Stimulated activated CD8-positive, alpha-beta memory T cell treated with anti-CD3 and anti-CD28 coated beads, Interleukin-12 subunit alpha, Interleukin-12 subunit beta, amount 100 ng/mL, for 1 hour (primary cell): ENCODE data around the gene KLHL29.

Source experiments
- DNase-seq: peaks from one replicate; pipeline ENCODE4 v3.0.0-alpha.2; 2020; ENCODE audit warnings: low read depth

KLHL29 gene

GRCh38 chr2:23531280-23531679, 146.3 kb downstream of the KLHL29 start:
- no peak for DNase-seq

- DNase-seq: no peak
Measured at GRCh38 chr2:23531881-23532280, 146.9 kb downstream of the KLHL29 start.

- DNase-seq: peak; percentile 5
Measured at GRCh38 chr2:23532391-23533337, 147.7 kb downstream of the KLHL29 start.

- no peak for DNase-seq
Measured at GRCh38 chr2:23533338-23533695, 148.3 kb downstream of the KLHL29 start.

GRCh38 chr2:23534771-23535170, 149.8 kb downstream of the KLHL29 start:
- no peak for DNase-seq

- no peak for DNase-seq
Measured at GRCh38 chr2:23536326-23536725, 151.3 kb downstream of the KLHL29 start.

- DNase-seq: no peak
Measured at GRCh38 chr2:23537991-23538390, 153.0 kb downstream of the KLHL29 start.

- DNase-seq: no peak
Measured at GRCh38 chr2:23538566-23538965, 153.6 kb downstream of the KLHL29 start.

GRCh38 chr2:23540804-23541360, 155.9 kb downstream of the KLHL29 start:
- no peak for DNase-seq

GRCh38 chr2:23541503-23542229, 156.7 kb downstream of the KLHL29 start:
- DNase-seq: no peak

- no peak for DNase-seq
Measured at GRCh38 chr2:23542230-23542789, 157.3 kb downstream of the KLHL29 start.

- DNase-seq: no peak
Measured at GRCh38 chr2:23543302-23543701, 158.3 kb downstream of the KLHL29 start.

GRCh38 chr2:23543728-23544127, 158.7 kb downstream of the KLHL29 start:
- DNase-seq: no peak

- no peak for DNase-seq
Measured at GRCh38 chr2:23544589-23545295, 159.8 kb downstream of the KLHL29 start.

GRCh38 chr2:23545396-23545795, 160.4 kb downstream of the KLHL29 start:
- DNase-seq: no peak

- DNase-seq: no peak
Measured at GRCh38 chr2:23545811-23546210, 160.8 kb downstream of the KLHL29 start.

GRCh38 chr2:23546913-23547312, 161.9 kb downstream of the KLHL29 start:
- DNase-seq: no peak

- DNase-seq: no peak
Measured at GRCh38 chr2:23547725-23548124, 162.7 kb downstream of the KLHL29 start.

GRCh38 chr2:23548143-23548769, 163.3 kb downstream of the KLHL29 start:
- DNase-seq: no peak

- DNase-seq: no peak
Measured at GRCh38 chr2:23549051-23549450, 164.1 kb downstream of the KLHL29 start.

- no peak for DNase-seq
Measured at GRCh38 chr2:23549821-23550530, 165.0 kb downstream of the KLHL29 start.
